HepG2 (cell line): ENCODE data around the gene TNP2. TPM values are rescaled to one million over a fixed set of nuclear protein-coding genes. Genes with fewer than 3 reads are reported as not detected.

Experiments used
- CBX5 ChIP-seq: sonication (generic); formaldehyde crosslinking; IDR thresholded peaks from 2 replicates; pipeline ENCODE4 v1.4.0; 2020; ENCODE audit warnings: missing genetic modification reagents, borderline replicate concordance
- CEBPB ChIP-seq: IDR thresholded peaks from 2 replicates; pipeline ENCODE4 v1.6.1; 2011; ENCODE audit warnings: low read depth, low read length, improper control_type of control experiment, borderline replicate concordance
- EEA1 ChIP-seq: sonication (generic); formaldehyde crosslinking; IDR thresholded peaks from 2 replicates; pipeline ENCODE4 v1.5.1; 2020; ENCODE audit warnings: mild to moderate bottlenecking, missing genetic modification reagents, borderline replicate concordance
- ELF4 ChIP-seq: sonication (generic); formaldehyde crosslinking; IDR thresholded peaks from 2 replicates; pipeline ENCODE4 v1.5.0; 2020; ENCODE audit warnings: missing genetic modification reagents, mild to moderate bottlenecking, moderate library complexity, borderline replicate concordance
- IRX3 ChIP-seq: sonication (generic); formaldehyde crosslinking; IDR thresholded peaks from 2 replicates; pipeline ENCODE4 v1.8.1; 2023; ENCODE audit warnings: mild to moderate bottlenecking, low read depth, missing genetic modification reagents, borderline replicate concordance
- MAF1 ChIP-seq: sonication (generic); formaldehyde crosslinking; IDR thresholded peaks from 2 replicates; pipeline ENCODE4 v1.5.0; 2020; ENCODE audit warnings: missing genetic modification reagents, borderline replicate concordance
- MEIS1 ChIP-seq: sonication (generic); formaldehyde crosslinking; IDR thresholded peaks from 2 replicates; pipeline ENCODE4 v1.9.0; 2021; ENCODE audit warnings: mild to moderate bottlenecking, missing genetic modification reagents, moderate library complexity, borderline replicate concordance
- MIER2 ChIP-seq: IDR thresholded peaks from 2 replicates; pipeline ENCODE4 v1.6.1; 2016; ENCODE audit warnings: missing biosample characterization, missing genetic modification reagents
- MLLT10 ChIP-seq: sonication (generic); formaldehyde crosslinking; IDR thresholded peaks from 2 replicates; pipeline ENCODE4 v1.4.0; 2020; ENCODE audit warnings: missing genetic modification reagents
- NRL ChIP-seq: sonication (generic); formaldehyde crosslinking; IDR thresholded peaks from 2 replicates; pipeline ENCODE4 v1.5.0; 2020; ENCODE audit warnings: missing genetic modification reagents, mild to moderate bottlenecking, moderate library complexity, borderline replicate concordance
- RFX1 ChIP-seq: fragments of 450-650 bp; IDR thresholded peaks from 2 replicates; pipeline ENCODE4 v1.6.1; 2017
- ZBTB34 ChIP-seq: sonication (generic); formaldehyde crosslinking; IDR thresholded peaks from 2 replicates; pipeline ENCODE4 v1.8.0; 2022; ENCODE audit warnings: mild to moderate bottlenecking, missing genetic modification reagents
- ZFP91 ChIP-seq: sonication (generic); formaldehyde crosslinking; IDR thresholded peaks from 2 replicates; pipeline ENCODE4 v1.9.0; 2022; ENCODE audit warnings: missing genetic modification reagents, mild to moderate bottlenecking, borderline replicate concordance
- ZFX ChIP-seq: sonication (generic); formaldehyde crosslinking; IDR thresholded peaks from 2 replicates; pipeline ENCODE4 v1.4.0; 2020; ENCODE audit warnings: mild to moderate bottlenecking, low read depth, missing genetic modification reagents, moderate library complexity
- ZNF431 ChIP-seq: sonication (generic); formaldehyde crosslinking; IDR thresholded peaks from 2 replicates; pipeline ENCODE4 v1.9.0; 2022; ENCODE audit warnings: missing genetic modification reagents, low read depth, mild to moderate bottlenecking, borderline replicate concordance
- ZNF577 ChIP-seq: sonication (generic); formaldehyde crosslinking; IDR thresholded peaks from 2 replicates; pipeline ENCODE4 v1.4.0; 2020; ENCODE audit warnings: mild to moderate bottlenecking, low read depth, missing genetic modification reagents, borderline replicate concordance
- ZNF614 ChIP-seq: IDR thresholded peaks from 2 replicates; pipeline ENCODE4 v1.6.1; 2018; ENCODE audit warnings: missing biosample characterization, missing genetic modification reagents, inconsistent platforms, borderline replicate concordance
- ZNF720 ChIP-seq: sonication (generic); formaldehyde crosslinking; IDR thresholded peaks from 2 replicates; pipeline ENCODE4 v1.4.0; 2020; ENCODE audit warnings: missing genetic modification reagents
- ZNF749 ChIP-seq: sonication (generic); formaldehyde crosslinking; IDR thresholded peaks from 2 replicates; pipeline ENCODE4 v1.8.0; 2022; ENCODE audit warnings: mild to moderate bottlenecking, missing genetic modification reagents, moderate library complexity, borderline replicate concordance
- ZZZ3 ChIP-seq: sonication (generic); formaldehyde crosslinking; IDR thresholded peaks from 2 replicates; pipeline ENCODE4 v1.4.0; 2020; ENCODE audit warnings: missing genetic modification reagents, mild to moderate bottlenecking, borderline replicate concordance
- polyA plus RNA-seq, 8 experiments: library from polyadenylated mRNA; depleted of rRNA in 3 of 8; stranded (reverse) in 7 of 8; unstranded in 1 of 8; fragments of >200 nt; fragmentation: Illumina TruSeq in 4 of 8; extraction: Trizol in 4 of 8; gene quantifications; 2 replicates each; pipeline versions ENCODE4 v1.2.1 to v1.2.3, GENCODE V29; 2011 to 2016; ENCODE audit warnings: low read depth in 4 of 8, missing spikeins in 1 of 8, mixed read lengths in 1 of 8; ENCODE audit not compliant: insufficient read depth in 1 of 8
- total RNA-seq, 5 experiments: library from RNA; depleted of rRNA; stranded (reverse); fragments of >200 nt; fragmentation: Illumina TruSeq; extraction: Trizol; gene quantifications; 2 replicates each; pipeline ENCODE4 v1.2.3, GENCODE V29; 2016; ENCODE audit warnings: low read depth in 1 of 5
- TF ChIP-seq, protein P1 (sequence below): sonication (generic); formaldehyde crosslinking; IDR thresholded peaks from 2 replicates; pipeline ENCODE4 v1.5.1; 2020; ENCODE audit warnings: mild to moderate bottlenecking, missing genetic modification reagents, borderline replicate concordance
- TF ChIP-seq, protein P2 (sequence below): IDR thresholded peaks from 2 replicates; pipeline ENCODE4 v1.6.1; 2016; ENCODE audit warnings: low read depth, control low read depth

Gene TNP2
- total and polyA plus RNA-seq, 2 of the 13 experiments (the other 11 are each of a cell fraction or from before 2014, with no cell fraction given), result not detected

DNA sequence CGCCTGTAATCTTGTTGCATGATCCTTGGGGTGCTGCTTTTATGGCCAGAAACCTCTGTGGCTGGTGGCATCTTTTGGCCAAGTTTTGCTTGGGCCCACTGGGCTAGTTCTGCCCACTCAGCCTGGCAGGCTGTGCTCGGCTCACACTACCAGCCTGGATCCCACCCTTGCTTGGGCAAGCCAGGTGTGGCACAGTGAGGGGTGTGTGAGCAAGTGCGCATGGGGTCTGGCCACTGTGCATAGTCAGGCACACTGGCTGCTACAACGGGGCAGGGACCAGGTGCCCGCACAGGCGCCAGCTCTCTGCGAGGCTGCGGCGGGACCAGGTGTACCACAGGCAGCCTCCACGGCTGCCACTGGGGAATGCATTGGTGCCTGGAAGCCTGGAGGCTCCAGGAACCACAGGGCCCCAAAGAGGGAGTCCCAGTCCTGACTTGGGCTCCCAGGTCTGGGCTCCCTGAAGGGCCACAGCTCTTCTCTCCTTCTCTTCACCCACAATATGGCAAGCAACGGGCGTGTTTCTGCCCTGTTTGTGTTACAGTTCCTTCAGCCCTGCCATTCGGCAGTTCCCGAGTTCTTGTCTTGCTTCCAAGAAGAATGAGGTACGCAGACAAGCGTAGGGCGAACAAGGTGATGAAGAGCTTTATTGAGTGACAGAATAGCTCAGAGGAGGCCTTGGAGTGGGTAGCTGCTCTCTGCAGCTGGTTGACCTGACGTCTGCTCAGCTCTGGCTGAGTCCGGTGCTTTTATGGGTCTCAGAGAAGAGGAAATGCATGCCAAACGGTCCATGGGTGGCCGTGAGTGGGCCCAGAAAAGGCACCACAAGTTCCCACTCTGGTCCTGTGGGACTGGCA is 38.7 kb upstream of the TNP2 start (continued):
- TF ChIP-seq, protein P1, sequence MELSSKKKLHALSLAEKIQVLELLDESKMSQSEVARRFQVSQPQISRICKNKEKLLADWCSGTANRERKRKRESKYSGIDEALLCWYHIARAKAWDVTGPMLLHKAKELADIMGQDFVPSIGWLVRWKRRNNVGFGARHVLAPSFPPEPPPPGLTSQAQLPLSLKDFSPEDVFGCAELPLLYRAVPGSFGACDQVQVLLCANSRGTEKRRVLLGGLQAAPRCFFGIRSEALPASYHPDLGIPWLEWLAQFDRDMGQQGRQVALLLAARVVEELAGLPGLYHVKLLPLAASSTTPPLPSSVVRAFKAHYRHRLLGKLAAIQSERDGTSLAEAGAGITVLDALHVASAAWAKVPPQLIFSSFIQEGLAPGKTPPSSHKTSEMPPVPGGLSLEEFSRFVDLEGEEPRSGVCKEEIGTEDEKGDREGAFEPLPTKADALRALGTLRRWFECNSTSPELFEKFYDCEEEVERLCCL, result peak; percentile 24; the same call in 1 of the 2 replicates
- TF ChIP-seq ZFX (CRISPR knock-in tag) (peak; percentile 45; the same call in 1 of the 2 replicates), ZZZ3 (CRISPR knock-in tag) (peak; percentile 61; the same call in 1 of the 2 replicates), ZBTB34 (CRISPR knock-in tag) (0 out of 2 replicates have a peak, but pooled peaks have one; percentile 10), RFX1 (no peak), MAF1 (CRISPR knock-in tag) (0 out of 2 replicates have a peak, but pooled peaks have one; percentile 3), MIER2 (CRISPR knock-in tag) (no peak), MLLT10 (CRISPR knock-in tag) (no peak), CEBPB (no peak), ZNF720 (CRISPR knock-in tag) (0 out of 2 replicates have a peak, but pooled peaks have one; percentile 46), ELF4 (CRISPR knock-in tag) (0 out of 2 replicates have a peak, but pooled peaks have one; percentile 5), MEIS1 (CRISPR knock-in tag) (peak; percentile 66; the same call in 1 of the 2 replicates), ZFP91 (CRISPR knock-in tag) (0 out of 2 replicates have a peak, but pooled peaks have one; percentile 9), CBX5 (CRISPR knock-in tag) (0 out of 2 replicates have a peak, but pooled peaks have one; percentile 13), IRX3 (peak; percentile 49; the same call in 1 of the 2 replicates), ZNF749 (CRISPR knock-in tag) (0 out of 2 replicates have a peak, but pooled peaks have one; percentile 46), NRL (no peak), EEA1 (CRISPR knock-in tag) (no peak; the same call in 1 of the 2 replicates), ZNF614 (CRISPR knock-in tag) (peak; percentile 9; the same call in 1 of the 2 replicates), ZNF577 (CRISPR knock-in tag) (no peak), ZNF431 (CRISPR knock-in tag) (peak; percentile 1; the same call in 1 of the 2 replicates)
- TF ChIP-seq, protein P2, sequence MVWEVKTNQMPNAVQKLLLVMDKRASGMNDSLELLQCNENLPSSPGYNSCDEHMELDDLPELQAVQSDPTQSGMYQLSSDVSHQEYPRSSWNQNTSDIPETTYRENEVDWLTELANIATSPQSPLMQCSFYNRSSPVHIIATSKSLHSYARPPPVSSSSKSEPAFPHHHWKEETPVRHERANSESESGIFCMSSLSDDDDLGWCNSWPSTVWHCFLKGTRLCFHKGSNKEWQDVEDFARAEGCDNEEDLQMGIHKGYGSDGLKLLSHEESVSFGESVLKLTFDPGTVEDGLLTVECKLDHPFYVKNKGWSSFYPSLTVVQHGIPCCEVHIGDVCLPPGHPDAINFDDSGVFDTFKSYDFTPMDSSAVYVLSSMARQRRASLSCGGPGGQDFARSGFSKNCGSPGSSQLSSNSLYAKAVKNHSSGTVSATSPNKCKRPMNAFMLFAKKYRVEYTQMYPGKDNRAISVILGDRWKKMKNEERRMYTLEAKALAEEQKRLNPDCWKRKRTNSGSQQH (CRISPR knock-in tag), result no peak
